H1 (cell line): ENCODE results near the gene VSNL1. TPM values are rescaled to one million over a fixed set of nuclear protein-coding genes. Genes with fewer than 3 reads are reported as not detected.

Source experiments
- ATF3 ChIP-seq: IDR thresholded peaks from 2 replicates; pipeline ENCODE4 v1.6.1; 2011; ENCODE audit warnings: low read depth, mild to moderate bottlenecking, low read length; ENCODE audit not compliant: insufficient read depth
- HDAC6 ChIP-seq: IDR thresholded peaks from one replicate; pipeline ENCODE4 v1.7.1; 2012; ENCODE audit warnings: low read depth, mild to moderate bottlenecking, inconsistent platforms, low read length, moderate library complexity
- KDM1A ChIP-seq: fragments of 200-600, 300-600 bp; sonication (generic); IDR thresholded peaks from 2 replicates; pipeline ENCODE4 v1.7.1; 2016; ENCODE audit warnings: mild to moderate bottlenecking, low read length, borderline replicate concordance
- PHF8 ChIP-seq: fragments of 200-600 bp; sonication (generic); conservative IDR thresholded peaks from 2 replicates; pipeline ENCODE4 v1.7.1; 2012; ENCODE audit warnings: low read depth, mild to moderate bottlenecking, inconsistent platforms, low read length, moderate library complexity
- polyA plus RNA-seq, 7 experiments: library from polyadenylated mRNA; depleted of rRNA in 3 of 7; stranded (reverse) in 5 of 7; unstranded in 2 of 7; fragments of >200 nt in 5 of 7; fragments of 200-250 nt in 2 of 7; gene quantifications; 1 replicate in 5 of 7; 2 replicates in 1 of 7; 4 replicates in 1 of 7; pipeline versions ENCODE4 v1.2.1 to v1.2.3, GENCODE V29; 2011 to 2013; ENCODE audit warnings: missing spikeins in 2 of 7, mixed read lengths in 2 of 7
- total RNA-seq: library from RNA; stranded (reverse); fragmentation: NEBNext Ultra II Directional; extraction: Animal tissue kit (Norgen Biotek cat#: 25700); gene quantifications from 2 replicates; pipeline ENCODE4 v1.2.1, GENCODE V29; 2021

VSNL1 gene
- total and polyA plus RNA-seq, 2 of the 8 experiments (the other 6 are each of a cell fraction or from before 2014, with no cell fraction given), result 49.4 to 108 TPM

GRCh38 chr2:17643031-17643615 lies 102.6 kb downstream of the VSNL1 start (continued):
- TF ChIP-seq HDAC6 (no peak), KDM1A (no peak), PHF8 (no peak), ATF3 (no peak)
